GM18870 (cell line): ENCODE results near the gene MASP1.
A peak's percentile ranks its signal among the peaks of the same experiment; 100 is the strongest.

Source experiments
- ATAC-seq: cut with Tn5 transposase; IDR thresholded peaks from one replicate; pipeline ENCODE4 v1.9.1; 2021; ENCODE audit warnings: moderate library complexity; ENCODE audit not compliant: unreplicated experiment

The MASP1 gene, protein sequence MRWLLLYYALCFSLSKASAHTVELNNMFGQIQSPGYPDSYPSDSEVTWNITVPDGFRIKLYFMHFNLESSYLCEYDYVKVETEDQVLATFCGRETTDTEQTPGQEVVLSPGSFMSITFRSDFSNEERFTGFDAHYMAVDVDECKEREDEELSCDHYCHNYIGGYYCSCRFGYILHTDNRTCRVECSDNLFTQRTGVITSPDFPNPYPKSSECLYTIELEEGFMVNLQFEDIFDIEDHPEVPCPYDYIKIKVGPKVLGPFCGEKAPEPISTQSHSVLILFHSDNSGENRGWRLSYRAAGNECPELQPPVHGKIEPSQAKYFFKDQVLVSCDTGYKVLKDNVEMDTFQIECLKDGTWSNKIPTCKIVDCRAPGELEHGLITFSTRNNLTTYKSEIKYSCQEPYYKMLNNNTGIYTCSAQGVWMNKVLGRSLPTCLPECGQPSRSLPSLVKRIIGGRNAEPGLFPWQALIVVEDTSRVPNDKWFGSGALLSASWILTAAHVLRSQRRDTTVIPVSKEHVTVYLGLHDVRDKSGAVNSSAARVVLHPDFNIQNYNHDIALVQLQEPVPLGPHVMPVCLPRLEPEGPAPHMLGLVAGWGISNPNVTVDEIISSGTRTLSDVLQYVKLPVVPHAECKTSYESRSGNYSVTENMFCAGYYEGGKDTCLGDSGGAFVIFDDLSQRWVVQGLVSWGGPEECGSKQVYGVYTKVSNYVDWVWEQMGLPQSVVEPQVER

GRCh38 chr3:187291512-187292132, at the start of gene MASP1:
Gene MASP1 (minus strand): TSS chr3:187291737. CDS start chr3:187291632, 105 bp downstream.
- ATAC-seq, result no peak

DNA sequence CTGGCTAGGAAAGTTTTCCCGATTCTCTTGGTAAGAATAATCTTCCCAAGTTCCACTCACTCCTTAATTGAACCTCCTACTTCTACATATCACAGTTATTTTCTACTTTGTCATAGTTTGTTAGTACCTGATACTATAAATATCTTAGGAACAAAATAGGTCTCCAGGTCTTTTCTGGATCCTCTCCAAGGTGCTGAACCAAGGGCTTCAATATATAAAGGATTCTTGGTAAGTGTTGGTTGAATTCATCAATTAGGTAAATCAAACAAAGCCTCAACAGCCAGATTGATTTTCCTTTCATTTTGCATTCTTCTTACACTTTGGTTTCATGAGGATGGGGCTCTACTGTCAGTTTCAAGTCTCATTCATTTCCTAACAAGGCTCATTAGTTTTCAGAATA, 49.0 kb upstream of the MASP1 start:
- ATAC-seq, result no peak

DNA sequence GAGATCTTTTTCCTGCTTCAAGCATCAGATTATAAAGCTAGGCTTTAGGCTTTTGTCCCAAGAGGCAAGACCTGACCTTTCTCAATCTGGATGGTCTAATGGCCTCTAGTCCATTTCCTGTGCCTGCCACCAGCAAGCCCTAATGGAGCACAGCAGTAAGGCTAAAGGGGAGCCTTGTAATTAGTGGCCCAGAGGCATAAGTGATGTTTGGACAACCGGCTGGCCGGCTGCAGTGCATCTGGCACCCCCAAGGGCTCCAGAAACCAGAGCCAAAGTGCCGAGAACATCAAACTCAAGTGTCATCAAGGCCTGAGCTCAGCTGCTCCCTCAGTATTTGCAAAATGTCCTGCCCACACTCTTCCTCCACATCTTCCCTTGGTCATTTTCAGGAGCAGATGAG, 44.8 kb upstream of the MASP1 start:
- ATAC-seq, result no peak

GRCh38 chr3:187334904-187335303, 43.4 kb upstream of the MASP1 start:
- ATAC-seq, result no peak

DNA sequence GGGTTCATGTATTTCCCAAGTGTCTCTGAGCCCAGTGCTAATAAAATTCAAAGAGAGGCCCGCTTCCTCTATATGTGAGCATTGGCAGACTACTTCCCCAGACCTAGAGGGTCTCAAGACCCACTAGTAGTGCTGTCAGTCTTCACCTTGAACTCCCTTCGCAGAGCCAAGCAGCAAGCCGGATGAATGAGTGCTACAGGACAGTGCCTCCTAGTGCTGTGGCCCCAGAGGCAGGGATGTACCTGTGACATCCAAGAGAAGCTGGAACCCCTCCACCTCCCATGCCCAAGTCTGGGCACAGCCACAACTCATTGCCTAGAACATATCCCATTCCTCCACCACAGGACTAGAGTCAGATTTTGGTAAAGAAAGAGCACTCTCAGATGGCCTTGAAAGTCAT, 37.2 kb upstream of the MASP1 start:
- ATAC-seq, result no peak

GRCh38 chr3:187327845-187328244, 36.3 kb upstream of the MASP1 start:
- no peak for ATAC-seq

DNA sequence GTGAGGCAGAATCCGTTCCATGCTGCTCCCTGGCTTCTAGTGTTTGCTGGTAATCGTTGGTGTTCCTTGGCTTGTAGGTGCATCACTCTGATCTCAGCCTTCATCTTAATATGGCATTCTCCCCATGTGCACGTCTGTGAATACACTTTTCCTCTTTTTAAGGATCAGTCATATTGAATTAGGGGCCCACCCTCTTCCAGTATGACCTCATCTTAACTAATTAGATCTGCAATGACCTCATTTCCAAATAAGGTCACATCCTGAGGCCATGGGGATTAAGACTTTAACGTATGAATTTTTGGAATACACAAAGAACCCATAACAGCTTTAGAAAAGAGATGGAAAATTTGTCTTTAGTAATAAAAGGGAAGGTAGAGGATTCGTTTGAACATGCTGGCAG, 34.1 kb upstream of the MASP1 start:
- ATAC-seq, result no peak

DNA sequence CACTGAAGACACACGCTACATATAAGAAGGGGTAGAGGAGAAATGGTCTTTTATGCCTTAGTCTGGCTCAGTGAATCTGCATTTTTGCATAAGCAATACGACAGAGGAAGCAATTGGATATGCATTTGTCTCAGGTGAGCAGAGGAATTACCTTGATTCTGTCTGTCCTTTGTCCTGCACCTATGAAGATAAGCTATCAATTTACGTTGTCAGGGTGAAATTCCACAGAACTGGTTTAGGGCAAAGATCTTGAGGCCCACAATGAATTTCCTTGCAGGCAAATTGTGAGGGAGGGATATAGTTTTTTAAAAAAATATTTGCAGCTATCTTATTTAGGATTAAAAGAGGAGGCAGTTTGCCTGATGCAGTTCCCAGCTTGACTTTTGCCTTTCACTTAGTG, 31.6 kb upstream of the MASP1 start:
- ATAC-seq, result no peak

DNA sequence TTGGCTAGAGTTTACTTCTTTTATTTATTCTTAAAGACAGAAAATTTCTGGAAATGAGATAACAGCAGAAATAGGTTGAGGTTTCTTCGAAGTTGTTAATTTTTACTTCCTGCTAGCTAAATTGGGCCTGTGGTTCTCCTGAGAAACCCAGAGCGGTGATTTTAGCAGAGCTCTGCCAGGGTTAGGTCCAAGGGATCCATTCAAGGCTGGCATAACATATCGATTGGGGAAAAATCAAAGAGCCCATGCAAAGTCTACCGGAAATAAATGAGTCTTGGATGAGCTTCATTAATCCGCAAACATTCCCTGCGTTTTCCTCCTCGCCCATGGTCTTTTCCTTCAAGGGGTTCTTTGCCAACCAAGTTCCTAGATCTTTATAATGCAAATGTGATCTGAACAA, 30.8 kb upstream of the MASP1 start:
- ATAC-seq, result no peak

DNA sequence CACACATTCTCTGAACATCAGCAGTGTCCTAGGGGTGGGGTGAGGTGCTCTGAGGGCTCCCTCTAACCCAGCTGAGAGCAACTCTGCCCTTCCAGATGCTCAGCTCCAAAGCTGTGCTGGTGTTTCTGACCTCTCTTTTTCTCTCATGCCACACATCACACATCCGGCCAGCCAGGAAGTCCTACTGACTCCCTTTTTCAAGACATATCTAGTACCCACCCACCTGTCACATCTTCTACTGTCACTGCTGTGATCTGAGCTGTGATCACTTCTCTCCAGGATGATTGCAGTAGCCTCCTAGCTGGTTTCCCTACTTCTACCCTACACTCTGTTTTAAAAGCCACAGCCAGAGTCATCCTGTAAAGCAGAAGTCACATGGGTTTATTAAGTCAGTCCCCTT, 30.2 kb upstream of the MASP1 start:
- no peak for ATAC-seq

DNA sequence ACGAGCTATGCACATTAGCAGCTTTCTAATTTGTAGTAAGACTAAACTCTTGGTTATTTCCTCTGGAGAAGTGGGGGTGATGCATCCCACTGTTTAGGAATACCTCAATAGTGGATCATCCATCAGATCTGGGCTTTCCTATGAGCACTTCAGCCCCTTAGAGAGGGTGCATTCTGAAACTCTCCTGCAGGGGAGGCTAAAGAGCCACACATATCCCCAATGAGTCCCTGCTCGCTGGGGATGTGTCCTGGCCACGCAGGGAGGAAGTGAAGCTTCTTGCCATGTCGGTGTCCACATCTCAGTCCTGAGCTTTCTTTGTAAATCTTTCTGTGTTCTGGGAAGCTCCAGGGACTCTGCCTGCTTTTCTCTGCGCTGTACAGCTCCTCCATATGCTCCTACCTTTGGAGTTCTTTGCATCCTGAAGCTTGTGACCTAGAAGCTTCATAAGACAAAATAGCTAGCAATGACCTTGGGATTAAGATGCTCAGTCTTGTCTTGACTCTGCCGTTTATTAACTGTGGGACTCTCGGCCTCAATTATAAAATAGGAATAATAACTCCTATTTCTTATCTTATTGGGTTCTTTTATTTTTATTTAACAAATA, 28.3 kb upstream of the MASP1 start:
- ATAC-seq, result peak; percentile 60

GRCh38 chr3:187318819-187319616, 27.5 kb upstream of the MASP1 start:
- ATAC-seq, result no peak

- no peak for ATAC-seq
Observed at GRCh38 chr3:187315872-187316271, 24.3 kb upstream of the MASP1 start.

DNA sequence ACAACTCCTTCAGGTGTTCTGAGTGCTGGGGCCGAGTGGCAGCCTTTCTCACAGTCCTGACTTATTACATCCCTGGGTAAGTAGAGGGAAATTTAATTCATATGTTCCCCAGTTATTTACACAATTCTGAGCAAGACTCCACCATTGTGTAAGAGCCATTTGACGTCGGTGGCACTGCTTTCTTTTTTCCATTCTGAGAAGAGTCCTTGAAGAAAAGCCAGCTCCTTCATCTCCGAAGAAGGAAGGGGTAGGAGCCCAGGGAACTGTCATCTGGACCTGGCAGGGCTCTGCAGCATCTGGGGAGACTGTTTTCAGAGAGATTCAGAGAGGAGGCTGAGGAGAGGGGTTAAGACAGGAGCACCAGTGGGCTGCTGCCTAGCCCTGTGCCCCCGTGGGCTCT, 22.6 kb upstream of the MASP1 start:
- no peak for ATAC-seq

- ATAC-seq, result no peak
Observed at GRCh38 chr3:187310954-187311470, 19.5 kb upstream of the MASP1 start.

DNA sequence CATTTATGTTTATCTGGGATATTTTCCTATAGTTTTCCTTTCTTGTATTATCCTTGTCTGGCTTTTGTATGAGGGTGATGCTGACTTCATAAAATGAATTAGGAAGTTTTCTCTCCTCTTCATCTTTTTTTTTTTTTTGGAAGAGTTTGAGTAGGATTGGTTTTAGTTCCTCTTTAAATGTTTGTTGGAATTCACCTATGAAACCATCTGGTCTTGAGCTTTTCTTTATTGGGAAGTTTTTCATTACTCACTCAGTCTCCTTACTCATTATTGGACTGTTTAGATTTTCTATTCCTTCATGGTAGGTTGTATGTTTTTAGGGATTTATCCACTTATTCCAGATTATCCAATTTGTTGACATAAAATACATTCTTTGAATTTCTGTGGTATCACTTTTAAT, 18.7 kb upstream of the MASP1 start:
- no peak for ATAC-seq

GRCh38 chr3:187305881-187306280, 14.3 kb upstream of the MASP1 start:
- no peak for ATAC-seq

DNA sequence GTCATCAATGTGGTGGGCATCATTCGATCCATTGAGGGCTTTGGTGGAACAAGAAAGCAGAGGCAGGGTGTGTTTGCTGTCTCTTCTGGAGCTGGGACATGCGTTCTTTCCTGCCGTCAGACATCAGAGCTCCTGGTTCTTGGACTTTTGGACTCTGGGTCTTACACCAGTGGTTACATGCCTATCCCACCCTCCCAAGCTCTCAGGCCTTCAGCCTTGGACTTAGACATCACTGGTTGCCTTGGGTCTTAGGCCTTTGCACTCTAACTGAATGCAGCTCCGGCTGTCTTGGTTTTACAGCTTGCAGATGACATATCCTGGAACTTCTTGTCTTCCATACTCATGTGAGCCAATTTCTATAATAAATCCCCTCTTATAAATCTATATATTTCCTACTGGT, 8.1 kb upstream of the MASP1 start:
- no peak for ATAC-seq

- ATAC-seq, result no peak
Observed at GRCh38 chr3:187296911-187297310, 5.4 kb upstream of the MASP1 start.

GRCh38 chr3:187296058-187296457, 4.5 kb upstream of the MASP1 start:
- no peak for ATAC-seq
